ENCODE results near the gene ZFPM1. TPM values are rescaled to one million over a fixed set of nuclear protein-coding genes. Genes with fewer than 3 reads are reported as not detected.

ZFPM1 gene
- total RNA-seq, 4 donors from 2014 or later = 0.50 to 4.0 (median 1.3) TPM

- no peak for TF ChIP-seq CTCF (IDR thresholded peaks at IDR 0.05)
- DNase-seq (ENCODE audit: low spot score) (no peak), ATAC-seq (ENCODE audit: low FRiP score) (no peak)
Observed at GRCh38 chr16:88418869-88419268, 34.2 kb upstream of the ZFPM1 start.

- TF ChIP-seq CTCF (IDR thresholded peaks at IDR 0.05) = no peak
- DNase-seq (ENCODE audit: low spot score) (no peak), ATAC-seq (ENCODE audit: low FRiP score) (no peak)
Observed at GRCh38 chr16:88419790-88420189, 33.3 kb upstream of the ZFPM1 start.

GRCh38 chr16:88420496-88420895 is 32.6 kb upstream of the ZFPM1 start:
- no peak for ATAC-seq (ENCODE audit: low FRiP score)
- no peak for TF ChIP-seq CTCF (IDR thresholded peaks at IDR 0.05)
- DNase-seq (ENCODE audit: low spot score) = no peak

GRCh38 chr16:88421301-88421700 is 31.8 kb upstream of the ZFPM1 start:
- no peak for TF ChIP-seq CTCF (IDR thresholded peaks at IDR 0.05)
- no peak for DNase-seq (ENCODE audit: low spot score)
- ATAC-seq (ENCODE audit: low FRiP score) = no peak

GRCh38 chr16:88421871-88422433 is 31.1 kb upstream of the ZFPM1 start:
- no peak for TF ChIP-seq CTCF (IDR thresholded peaks at IDR 0.05)
- no peak for ATAC-seq (ENCODE audit: low FRiP score)
- no peak for DNase-seq (ENCODE audit: low spot score)

GRCh38 chr16:88422733-88423447 is 30.2 kb upstream of the ZFPM1 start:
- ATAC-seq (ENCODE audit: low FRiP score) = no peak
- no peak for DNase-seq (ENCODE audit: low spot score)
- TF ChIP-seq CTCF (IDR thresholded peaks at IDR 0.05) = no peak

GRCh38 chr16:88423448-88423850 is 29.6 kb upstream of the ZFPM1 start:
- TF ChIP-seq CTCF (IDR thresholded peaks at IDR 0.05) = no peak
- ATAC-seq (ENCODE audit: low FRiP score) (no peak), DNase-seq (ENCODE audit: low spot score) (no peak)
